K562 (cell line): ENCODE results near the gene CTDNEP1. TPM values are rescaled to one million over a fixed set of nuclear protein-coding genes. Genes with fewer than 3 reads are reported as not detected.

Source experiments
- ARHGAP35 ChIP-seq: fragments of 450-650 bp; IDR thresholded peaks from 2 replicates; pipeline ENCODE4 v1.6.1; 2018; ENCODE audit not compliant: partially characterized antibody
- CBX3 ChIP-seq, 2 experiments: IDR thresholded peaks; 1 replicate in 1 of 2; 2 replicates in 1 of 2; pipeline ENCODE4 v1.6.1; 2012; ENCODE audit warnings: inconsistent platforms in 2 of 2, low read length in 2 of 2, borderline replicate concordance in 1 of 2, control low read depth in 1 of 2
- GMEB1 ChIP-seq: fragments of 250-450 bp; sonication (Bioruptor Pico); IDR thresholded peaks from 2 replicates; pipeline ENCODE4 v1.4.0; 2020; ENCODE audit warnings: mild to moderate bottlenecking
- HNRNPH1 ChIP-seq: fragments of 200-400 bp; formaldehyde crosslinking; optimal IDR thresholded peaks from 2 replicates; pipeline ENCODE3; 2017; ENCODE audit warnings: low read depth, mild to moderate bottlenecking, low read length, moderate library complexity
- ILF3 ChIP-seq: fragments of 450-650 bp; IDR thresholded peaks from 2 replicates; pipeline ENCODE4 v1.6.1; 2018; ENCODE audit warnings: antibody characterized with exemption, mild to moderate bottlenecking, moderate library complexity, borderline replicate concordance
- MCM2 ChIP-seq: fragments of 450-650 bp; IDR thresholded peaks from 2 replicates; pipeline ENCODE4 v1.6.1; 2017; ENCODE audit warnings: low read depth, mild to moderate bottlenecking
- MEIS2 ChIP-seq: fragments of 450-650 bp; IDR thresholded peaks from 2 replicates; pipeline ENCODE4 v1.6.1; 2014; ENCODE audit warnings: mild to moderate bottlenecking; ENCODE audit not compliant: partially characterized antibody
- RBFOX2 ChIP-seq: fragments of 200-400 bp; formaldehyde crosslinking; IDR thresholded peaks from 2 replicates; pipeline ENCODE4 v1.6.1; 2017; ENCODE audit warnings: low read depth, mild to moderate bottlenecking, low read length, moderate library complexity
- SAP30 ChIP-seq: fragments of 200-600 bp; sonication (generic); IDR thresholded peaks from 2 replicates; pipeline ENCODE4 v1.6.1; 2012; ENCODE audit warnings: borderline replicate concordance, low read depth, mild to moderate bottlenecking, moderate library complexity, low read length, control low read depth, inconsistent platforms; ENCODE audit not compliant: insufficient read depth, poor library complexity, severe bottlenecking
- SMARCA5 ChIP-seq: fragments of 450-650 bp; IDR thresholded peaks from 2 replicates; pipeline ENCODE4 v1.6.1; 2016
- TAF7 ChIP-seq: fragments of 450-650 bp; IDR thresholded peaks from 2 replicates; pipeline ENCODE4 v1.6.1; 2016; ENCODE audit warnings: missing genetic modification characterization, missing compliant biosample characterization
- TCF7 ChIP-seq: sonication (generic); IDR thresholded peaks from 2 replicates; pipeline ENCODE4 v1.6.1; 2016; ENCODE audit warnings: antibody characterized with exemption, borderline replicate concordance
- TEAD1 ChIP-seq, 2 experiments: fragments of 450-650 bp in 1 of 2; sonication (generic) in 1 of 2; formaldehyde crosslinking; IDR thresholded peaks; 2 replicates each; pipeline versions ENCODE4 v1.4.0 to v1.8.0; 2020 to 2022; ENCODE audit warnings: mild to moderate bottlenecking in 2 of 2, missing genetic modification reagents in 1 of 2
- ZBED1 ChIP-seq: IDR thresholded peaks from 2 replicates; pipeline ENCODE4 v1.6.1; 2014
- ZBTB40 ChIP-seq, 2 experiments: fragments of 450-650 bp in 1 of 2; sonication (generic) in 1 of 2; formaldehyde crosslinking in 1 of 2; IDR thresholded peaks; 2 replicates each; pipeline versions ENCODE4 v1.7.1 to v1.9.0; 2016 to 2022; ENCODE audit warnings: inconsistent platforms in 1 of 2, mild to moderate bottlenecking in 1 of 2, missing genetic modification reagents in 1 of 2
- ZNF263 ChIP-seq: sonication (generic); formaldehyde crosslinking; IDR thresholded peaks from 2 replicates; pipeline ENCODE4 v1.8.0; 2022; ENCODE audit warnings: mild to moderate bottlenecking, missing genetic modification reagents, borderline replicate concordance
- polyA plus RNA-seq, 8 experiments: library from polyadenylated mRNA; depleted of rRNA in 4 of 8; stranded (reverse) in 5 of 8; unstranded in 3 of 8; fragments of >200 nt; fragmentation: Nextera tagmentation in 2 of 8; fragmentation: Illumina TruSeq in 1 of 8; extraction: Ambion mirVana in 2 of 8; extraction: Trizol in 1 of 8; gene quantifications; 2 replicates each; pipeline versions ENCODE4 v1.2.1 to v1.2.3, GENCODE V29; 2011 to 2014; ENCODE audit warnings: inconsistent platforms in 1 of 8, missing spikeins in 1 of 8
- total RNA-seq, 7 experiments: library from RNA; depleted of rRNA in 6 of 7; stranded (reverse); fragments of >200 nt in 6 of 7; fragmentation: Illumina TruSeq in 2 of 7; extraction: Trizol in 2 of 7; gene quantifications; 2 replicates each; pipeline versions ENCODE4 v1.2.1 to v1.2.3, GENCODE V29; 2011 to 2021; ENCODE audit warnings: low replicate concordance in 1 of 7

Gene CTDNEP1
- total and polyA plus RNA-seq, 9 of the 15 experiments (the other 6 are each of a cell fraction or from before 2014, with no cell fraction given), result 10.7 to 150 (median 28.5) TPM

GRCh38 chr17:7241783-7242716, 9.5 kb downstream of the CTDNEP1 start, which contains the start of gene GABARAP (continued):
- TF ChIP-seq ZBTB40 (IDR thresholded peaks at IDR 0.05) (0 out of 2 replicates have a peak, but pooled peaks have one; percentile 17), ZBTB40 (CRISPR knock-in tag; IDR thresholded peaks at IDR 0.05) (no peak), ZNF263 (CRISPR knock-in tag) (0 out of 2 replicates have a peak, but pooled peaks have one; percentile 35), SAP30 (peak; percentile 83), ARHGAP35 (peak; percentile 87), CBX3 (IDR thresholded peaks at IDR 0.05; ENCODE audit: borderline replicate concordance in 1 of 2, low read length in 2 of 2) (no peak), ILF3 (no peak), MEIS2 (peak; percentile 20), GMEB1 (CRISPR knock-in tag) (peak; percentile 42; the same call in 1 of the 2 replicates), SMARCA5 (no peak), MCM2 (no peak), TEAD1 (CRISPR knock-in tag; IDR thresholded peaks at IDR 0.05) (no peak), ZBED1 (peak; percentile 42; the same call in 1 of the 2 replicates), TAF7 (tag) (0 out of 2 replicates have a peak, but pooled peaks have one; percentile 47), HNRNPH1 (peak; percentile 64), RBFOX2 (peak; percentile 81), TCF7 (0 out of 2 replicates have a peak, but pooled peaks have one; percentile 25)
